ENCODE data around the gene TMEM147. TPM values are rescaled to one million over a fixed set of nuclear protein-coding genes. Genes with fewer than 3 reads are reported as not detected.

TMEM147 gene
- total and polyA plus RNA-seq, 3 donors from 2014 or later, result 125 to 146 (median 125) TPM

DNA sequence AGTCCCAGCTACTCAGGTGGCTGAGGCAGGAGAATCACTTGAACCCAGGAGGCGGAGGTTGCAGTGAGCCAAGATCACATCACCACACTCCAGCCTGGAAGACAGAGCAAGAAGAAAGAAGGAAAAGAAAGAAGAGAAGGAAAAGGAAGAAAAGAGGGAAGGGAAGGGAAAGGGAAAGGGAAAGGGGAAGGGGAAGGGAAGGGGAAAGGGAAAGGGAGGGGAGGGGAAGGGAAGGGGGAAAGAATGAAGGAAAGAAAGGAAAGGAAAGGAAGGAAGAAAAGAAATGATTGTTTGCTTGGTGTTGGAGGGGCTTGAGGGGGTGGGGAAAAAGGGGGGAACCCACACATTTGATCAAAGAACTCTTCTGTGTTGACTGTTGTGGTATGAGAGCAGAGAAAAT is 50.5 kb downstream of the TMEM147 start:
- H3K9me3 ChIP-seq, result no peaks in the 10 kb centered on the region
- WGBS, 2 donors, result 79 to 95% methylated on average over 1 of the region's 1 CpG
- H3K4me1 ChIP-seq, result no peaks in the 10 kb centered on the region
- H3K27ac ChIP-seq, result no peak overlapping the region
- intact Hi-C loops (cut with DNase I; ENCODE audit: low total_unique reads), result no loop called here
- no peaks in the 10 kb centered on the region for H3K36me3 ChIP-seq (ENCODE audit: low read depth, missing control alignments)
- no peaks in the 10 kb centered on the region for H3K27me3 ChIP-seq
- DNase-seq, result no peak
- H3K4me3 ChIP-seq, result no peak overlapping the region
- no peak for TF ChIP-seq POLR2A (IDR thresholded peaks at IDR 0.05)

GRCh38 chr19:35596366-35596999 is 51.1 kb downstream of the TMEM147 start:
- peak; percentile 70 for DNase-seq
- Histone ChIP-seq H3K27me3 (no peaks in the 10 kb centered on the region), H3K4me3 (peak overlapping the region in 1 of 2 donors; percentile 18), H3K9me3 (no peaks in the 10 kb centered on the region), H3K36me3 (ENCODE audit: low read depth, missing control alignments) (no peaks in the 10 kb centered on the region), H3K27ac (no peak overlapping the region), H3K4me1 (no peaks in the 10 kb centered on the region)
- intact Hi-C loops (cut with DNase I; ENCODE audit: low total_unique reads), result no loop called here
- TF ChIP-seq POLR2A (IDR thresholded peaks at IDR 0.05), result no peak
- TF ChIP-seq, protein P1, sequence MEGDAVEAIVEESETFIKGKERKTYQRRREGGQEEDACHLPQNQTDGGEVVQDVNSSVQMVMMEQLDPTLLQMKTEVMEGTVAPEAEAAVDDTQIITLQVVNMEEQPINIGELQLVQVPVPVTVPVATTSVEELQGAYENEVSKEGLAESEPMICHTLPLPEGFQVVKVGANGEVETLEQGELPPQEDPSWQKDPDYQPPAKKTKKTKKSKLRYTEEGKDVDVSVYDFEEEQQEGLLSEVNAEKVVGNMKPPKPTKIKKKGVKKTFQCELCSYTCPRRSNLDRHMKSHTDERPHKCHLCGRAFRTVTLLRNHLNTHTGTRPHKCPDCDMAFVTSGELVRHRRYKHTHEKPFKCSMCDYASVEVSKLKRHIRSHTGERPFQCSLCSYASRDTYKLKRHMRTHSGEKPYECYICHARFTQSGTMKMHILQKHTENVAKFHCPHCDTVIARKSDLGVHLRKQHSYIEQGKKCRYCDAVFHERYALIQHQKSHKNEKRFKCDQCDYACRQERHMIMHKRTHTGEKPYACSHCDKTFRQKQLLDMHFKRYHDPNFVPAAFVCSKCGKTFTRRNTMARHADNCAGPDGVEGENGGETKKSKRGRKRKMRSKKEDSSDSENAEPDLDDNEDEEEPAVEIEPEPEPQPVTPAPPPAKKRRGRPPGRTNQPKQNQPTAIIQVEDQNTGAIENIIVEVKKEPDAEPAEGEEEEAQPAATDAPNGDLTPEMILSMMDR (IDR thresholded peaks at IDR 0.05), result no peak
- WGBS, 2 donors, result 57 to 59% methylated on average over 4 of the region's 4 CpGs

Other genes starting within 250 kb of the TMEM147 start
- gene CD22, start 216.4 kb upstream of the TMEM147 start, total RNA-seq, result 10 to 100 TPM; 15.0 TPM
- gene CD22, start 216.4 kb upstream of the TMEM147 start, polyA plus RNA-seq (ENCODE audit: insufficient read depth, low read depth, low replicate concordance), result 10.1 TPM
- under 1 TPM; 0.31 to 0.81 TPM for gene FFAR1, start 197.7 kb upstream of the TMEM147 start, total RNA-seq
- 0.26 TPM for gene FFAR1, start 197.7 kb upstream of the TMEM147 start, polyA plus RNA-seq (ENCODE audit: insufficient read depth, low read depth, low replicate concordance)
- under 1 TPM; 0.25 to 0.47 TPM for gene FFAR3, start 187.2 kb upstream of the TMEM147 start, total RNA-seq
- not detected for gene FFAR3, start 187.2 kb upstream of the TMEM147 start, polyA plus RNA-seq (ENCODE audit: insufficient read depth, low read depth, low replicate concordance)
- not detected for gene GPR42, start 174.6 kb upstream of the TMEM147 start, total RNA-seq
- gene GPR42, start 174.6 kb upstream of the TMEM147 start, polyA plus RNA-seq (ENCODE audit: insufficient read depth, low read depth, low replicate concordance), result not detected
- gene FFAR2, start 97.4 kb upstream of the TMEM147 start, total RNA-seq, result not detected
- 0.20 TPM for gene FFAR2, start 97.4 kb upstream of the TMEM147 start, polyA plus RNA-seq (ENCODE audit: insufficient read depth, low read depth, low replicate concordance)
- 1 to 10 TPM; 2.7 to 5.6 TPM for gene KRTDAP, start 55.2 kb upstream of the TMEM147 start, total RNA-seq
- gene KRTDAP, start 55.2 kb upstream of the TMEM147 start, polyA plus RNA-seq (ENCODE audit: insufficient read depth, low read depth, low replicate concordance), result 14.5 TPM
- 1 to 10 TPM; 5.8 to 7.9 TPM for gene DMKN, start 32.0 kb upstream of the TMEM147 start, total RNA-seq
- 24.0 TPM for gene DMKN, start 32.0 kb upstream of the TMEM147 start, polyA plus RNA-seq (ENCODE audit: insufficient read depth, low read depth, low replicate concordance)
- gene SBSN, start 17.3 kb upstream of the TMEM147 start, total RNA-seq, result under 1 TPM; 0.16 to 0.19 TPM
- gene SBSN, start 17.3 kb upstream of the TMEM147 start, polyA plus RNA-seq (ENCODE audit: insufficient read depth, low read depth, low replicate concordance), result 0.47 TPM
- 100 to 1,000 TPM; 123 to 338 TPM for gene GAPDHS, start 12.2 kb upstream of the TMEM147 start, total RNA-seq
- 363 TPM for gene GAPDHS, start 12.2 kb upstream of the TMEM147 start, polyA plus RNA-seq (ENCODE audit: insufficient read depth, low read depth, low replicate concordance)
- gene ATP4A, start 18.0 kb downstream of the TMEM147 start, total RNA-seq, result 1 to 10 TPM in 1 of 2 donors, under 1 TPM in 1; 0.87 to 1.1 TPM
- gene ATP4A, start 18.0 kb downstream of the TMEM147 start, polyA plus RNA-seq (ENCODE audit: insufficient read depth, low read depth, low replicate concordance), result 1.1 TPM
- gene PMIS2, start 40.5 kb downstream of the TMEM147 start, total RNA-seq, result under 1 TPM in 1 of 2 donors, not detected in 1; 0.74 TPM
- 2.0 TPM for gene PMIS2, start 40.5 kb downstream of the TMEM147 start, polyA plus RNA-seq (ENCODE audit: insufficient read depth, low read depth, low replicate concordance)
- 10 to 100 TPM; 25.5 to 33.9 TPM for gene HAUS5, start 67.1 kb downstream of the TMEM147 start, total RNA-seq
- gene HAUS5, start 67.1 kb downstream of the TMEM147 start, polyA plus RNA-seq (ENCODE audit: insufficient read depth, low read depth, low replicate concordance), result 24.4 TPM
- gene RBM42, start 83.4 kb downstream of the TMEM147 start, total RNA-seq, result 100 to 1,000 TPM; 105 to 109 TPM
- 64.2 TPM for gene RBM42, start 83.4 kb downstream of the TMEM147 start, polyA plus RNA-seq (ENCODE audit: insufficient read depth, low read depth, low replicate concordance)
- 10 to 100 TPM in 1 of 2 donors, 1 to 10 TPM in 1; 4.8 to 14.4 TPM for gene ETV2, start 96.1 kb downstream of the TMEM147 start, total RNA-seq
- 27.2 TPM for gene ETV2, start 96.1 kb downstream of the TMEM147 start, polyA plus RNA-seq (ENCODE audit: insufficient read depth, low read depth, low replicate concordance)
- 100 to 1,000 TPM; 198 to 262 TPM for gene COX6B1, start 102.7 kb downstream of the TMEM147 start, total RNA-seq
- 322 TPM for gene COX6B1, start 102.7 kb downstream of the TMEM147 start, polyA plus RNA-seq (ENCODE audit: insufficient read depth, low read depth, low replicate concordance)
- under 1 TPM; 0.37 to 0.47 TPM for gene UPK1A, start 120.9 kb downstream of the TMEM147 start, total RNA-seq
- 1.0 TPM for gene UPK1A, start 120.9 kb downstream of the TMEM147 start, polyA plus RNA-seq (ENCODE audit: insufficient read depth, low read depth, low replicate concordance)
- 10 to 100 TPM; 26.1 to 32.5 TPM for gene ZBTB32, start 158.9 kb downstream of the TMEM147 start, total RNA-seq
- 125 TPM for gene ZBTB32, start 158.9 kb downstream of the TMEM147 start, polyA plus RNA-seq (ENCODE audit: insufficient read depth, low read depth, low replicate concordance)
- gene KMT2B, start 172.4 kb downstream of the TMEM147 start, total RNA-seq, result 100 to 1,000 TPM; 109 to 110 TPM
- gene KMT2B, start 172.4 kb downstream of the TMEM147 start, polyA plus RNA-seq (ENCODE audit: insufficient read depth, low read depth, low replicate concordance), result 73.3 TPM
- 10 to 100 TPM; 15.7 to 15.9 TPM for gene IGFLR1, start 196.8 kb downstream of the TMEM147 start, total RNA-seq
- gene IGFLR1, start 196.8 kb downstream of the TMEM147 start, polyA plus RNA-seq (ENCODE audit: insufficient read depth, low read depth, low replicate concordance), result 9.9 TPM
- 10 to 100 TPM; 47.2 to 49.6 TPM for gene U2AF1L4, start 199.8 kb downstream of the TMEM147 start, total RNA-seq
- 45.3 TPM for gene U2AF1L4, start 199.8 kb downstream of the TMEM147 start, polyA plus RNA-seq (ENCODE audit: insufficient read depth, low read depth, low replicate concordance)
- 100 to 1,000 TPM; 100 to 121 TPM for gene PSENEN, start 200.0 kb downstream of the TMEM147 start, total RNA-seq
- gene PSENEN, start 200.0 kb downstream of the TMEM147 start, polyA plus RNA-seq (ENCODE audit: insufficient read depth, low read depth, low replicate concordance), result 303 TPM
- gene LIN37, start 202.9 kb downstream of the TMEM147 start, total RNA-seq, result 10 to 100 TPM; 30.2 TPM
- gene LIN37, start 202.9 kb downstream of the TMEM147 start, polyA plus RNA-seq (ENCODE audit: insufficient read depth, low read depth, low replicate concordance), result 24.8 TPM
- 10 to 100 TPM; 50.9 to 57.1 TPM for gene HSPB6, start 211.4 kb downstream of the TMEM147 start, total RNA-seq
- 146 TPM for gene HSPB6, start 211.4 kb downstream of the TMEM147 start, polyA plus RNA-seq (ENCODE audit: insufficient read depth, low read depth, low replicate concordance)
- gene PROSER3, start 212.6 kb downstream of the TMEM147 start, total RNA-seq, result 10 to 100 TPM; 48.3 to 72.0 TPM
- 75.9 TPM for gene PROSER3, start 212.6 kb downstream of the TMEM147 start, polyA plus RNA-seq (ENCODE audit: insufficient read depth, low read depth, low replicate concordance)
- gene ARHGAP33, start 229.9 kb downstream of the TMEM147 start, total RNA-seq, result 100 to 1,000 TPM in 1 of 2 donors, 10 to 100 TPM in 1; 56.2 to 133 TPM
- 46.6 TPM for gene ARHGAP33, start 229.9 kb downstream of the TMEM147 start, polyA plus RNA-seq (ENCODE audit: insufficient read depth, low read depth, low replicate concordance)

Measured in testis (tissue), 3 donors.